K562 (cell line): ENCODE results near the gene MYOC. TPM values are rescaled to one million over a fixed set of nuclear protein-coding genes. Genes with fewer than 3 reads are reported as not detected.
A peak's percentile ranks its signal among the peaks of the same experiment; 100 is the strongest.

Experiments
- ATAC-seq: fragments of 200-7000 bp; cut with Tn5 transposase; 3 replicates; pipeline ENCODE4 v1.9.1; 2020; ENCODE audit warnings: moderate library complexity
- BruUV-seq: library from RNA; stranded (reverse); fragments of 400-500 nt; replicated peaks from 2 replicates; lab custom pipeline; 2021; lab: Mats Ljungman, UMichigan
- CTCF ChIA-PET: fragments of 300-600 bp; formaldehyde crosslinking; extraction: SDS; loops from one replicate; lab custom pipeline; 2021; ENCODE audit warnings: low intra/inter-chr PET ratio; lab: Yijun Ruan, JAX
- POLR2A ChIA-PET: fragments of 300-600, 350-650 bp; sonication (Branson Sonifier 250); formaldehyde crosslinking; extraction: SDS; loops from one replicate; lab custom pipeline; 2021; ENCODE audit warnings: antibody characterized with exemption, inconsistent platforms; lab: Yijun Ruan, JAX
- DNase-seq, 4 experiments: peaks; one replicate each; pipeline versions ENCODE4 v3.0.0 to v3.0.0-alpha.2; 2011 to 2018; ENCODE audit warnings: low spot score in 3 of 4, mixed read lengths in 3 of 4; ENCODE audit errors: extremely low read depth in 1 of 4
- FAIRE-seq: peaks from 2 replicates; lab custom pipeline; 2011; peaks lifted over from hg19 to GRCh38; lab: Jason Lieb, UNC
- H2AFZ ChIP-seq: 2 replicates; pipeline ENCODE4 v1.6.0; 2011; ENCODE audit warnings: low read depth, low read length, control low read depth, inconsistent platforms
- H3K27ac ChIP-seq: fragments of 200-600 bp; 3 replicates; pipeline ENCODE4 v1.8.0; 2011; ENCODE audit warnings: low read depth, mild to moderate bottlenecking, control low read depth, inconsistent platforms, low read length, moderate library complexity, mixed read lengths; ENCODE audit errors: extremely low read depth
- H3K27me3 ChIP-seq, 2 experiments: fragments of 300-600 bp in 1 of 2; 2 replicates in 1 of 2; 3 replicates in 1 of 2; pipeline versions ENCODE4 v1.6.0 to v1.8.0; 2011; ENCODE audit warnings: inconsistent platforms in 2 of 2, low read length in 2 of 2, mild to moderate bottlenecking in 1 of 2, mixed read lengths in 1 of 2, moderate library complexity in 1 of 2; ENCODE audit not compliant: control insufficient read depth in 2 of 2, insufficient read depth in 2 of 2
- H3K36me3 ChIP-seq: fragments of 300-600 bp; 3 replicates; pipeline ENCODE4 v1.8.0; 2011; ENCODE audit warnings: mild to moderate bottlenecking, low read length, inconsistent platforms; ENCODE audit not compliant: control insufficient read depth, insufficient read depth
- H3K4me1 ChIP-seq, 2 experiments: fragments of 200-600 bp in 1 of 2; replicated peaks in 1 of 2; 2 replicates in 1 of 2; 3 replicates in 1 of 2; pipeline versions ENCODE4 v1.5.1 to v1.8.0; 2011; ENCODE audit warnings: inconsistent platforms in 2 of 2, low read length in 2 of 2, mild to moderate bottlenecking in 1 of 2, mixed read lengths in 1 of 2, moderate library complexity in 1 of 2; ENCODE audit not compliant: control insufficient read depth in 2 of 2, insufficient read depth in 2 of 2
- H3K4me2 ChIP-seq: 2 replicates; pipeline ENCODE4 v1.6.1; 2011; ENCODE audit warnings: low read length, control low read depth, inconsistent platforms, mixed read lengths; ENCODE audit not compliant: insufficient read depth
- H3K4me3 ChIP-seq: fragments of 200-600 bp; sonication (generic), shearing (Covaris generic); 2 replicates; pipeline ENCODE4 v1.5.1; 2016; ENCODE audit warnings: control low read depth, inconsistent platforms
- H3K79me2 ChIP-seq: fragments of 200-600 bp; 3 replicates; pipeline ENCODE4 v1.8.0; 2011; ENCODE audit warnings: low read length, inconsistent platforms; ENCODE audit not compliant: control insufficient read depth, insufficient read depth
- H3K9ac ChIP-seq, 2 experiments: 2 replicates each; pipeline versions ENCODE4 v1.6.0 to v1.6.1; 2011; ENCODE audit warnings: low read depth in 2 of 2, low read length in 2 of 2, control low read depth in 1 of 2, inconsistent platforms in 1 of 2, mild to moderate bottlenecking in 1 of 2, mixed read lengths in 1 of 2; ENCODE audit not compliant: insufficient read depth in 1 of 2
- H3K9me1 ChIP-seq: one replicate; pipeline ENCODE4 v1.6.0; 2011; ENCODE audit warnings: inconsistent platforms, mild to moderate bottlenecking, low read length, moderate library complexity; ENCODE audit not compliant: control insufficient read depth, insufficient read depth
- H3K9me3 ChIP-seq: replicated peaks from 2 replicates; pipeline ENCODE4 v1.5.1; 2011; ENCODE audit warnings: low read depth, low read length, inconsistent platforms; ENCODE audit not compliant: control insufficient read depth, insufficient read depth
- H4K20me1 ChIP-seq: replicated peaks from 2 replicates; pipeline ENCODE4 v1.6.1; 2011; ENCODE audit warnings: low read length, inconsistent platforms, mixed read lengths; ENCODE audit not compliant: control insufficient read depth, insufficient read depth
- ARID2 ChIP-seq: fragments of 450-650 bp; IDR thresholded peaks from 2 replicates; pipeline ENCODE4 v1.6.1; 2017; ENCODE audit warnings: antibody characterized with exemption, mild to moderate bottlenecking
- E2F3 ChIP-seq: fragments of 250-450 bp; sonication (Bioruptor Pico); IDR thresholded peaks from 2 replicates; pipeline ENCODE4 v1.4.0; 2020; ENCODE audit warnings: mild to moderate bottlenecking
- FOXK1 ChIP-seq: sonication (generic); formaldehyde crosslinking; IDR thresholded peaks from 2 replicates; pipeline ENCODE4 v1.8.0; 2022; ENCODE audit warnings: missing genetic modification reagents, mild to moderate bottlenecking, borderline replicate concordance
- KAT8 ChIP-seq: fragments of 450-650 bp; IDR thresholded peaks from 2 replicates; pipeline ENCODE4 v1.6.1; 2016; ENCODE audit warnings: low read depth, mild to moderate bottlenecking
- MCM2 ChIP-seq: fragments of 450-650 bp; IDR thresholded peaks from 2 replicates; pipeline ENCODE4 v1.6.1; 2017; ENCODE audit warnings: low read depth, mild to moderate bottlenecking
- SUPT5H ChIP-seq: fragments of 450-650 bp; IDR thresholded peaks from 2 replicates; pipeline ENCODE4 v1.6.1; 2016
- TEAD2 ChIP-seq: fragments of 450-650 bp; IDR thresholded peaks from 2 replicates; pipeline ENCODE4 v1.6.1; 2016; ENCODE audit warnings: missing genetic modification characterization, control low read depth, missing compliant biosample characterization
- XRCC4 ChIP-seq: IDR thresholded peaks from one replicate; pipeline ENCODE4 v1.6.1; 2011; ENCODE audit not compliant: insufficient read depth, insufficient read length; ENCODE audit errors: extremely low read depth
- ZNF699 ChIP-seq: fragments of 250-450 bp; sonication (Bioruptor Pico); IDR thresholded peaks from 2 replicates; pipeline ENCODE4 v1.8.0; 2021; ENCODE audit warnings: mild to moderate bottlenecking, moderate library complexity; ENCODE audit not compliant: insufficient replicate concordance
- WGBS: fragments of 100-300 bp; shearing (Covaris generic); methylation state at CpG from one replicate; pipeline ENCODE4 v1.1.6; 2016; ENCODE audit warnings: low coverage, mixed read lengths; ENCODE audit not compliant: insufficient coverage; ENCODE audit errors: missing lambda C conversion rate; 5-methylcytosine and 5-hydroxymethylcytosine counted together
- in situ Hi-C: fragments of 300-500 bp; cut with MboI; formaldehyde crosslinking; loops from 4 replicates; pipeline ENCODE4 v1.15.0; 2018; ENCODE audit warnings: inconsistent platforms, mixed read lengths
- intact Hi-C: fragments of 100-400 bp; cut with micrococcal nuclease; formaldehyde crosslinking; loops from 2 replicates; pipeline ENCODE4 v1.14.2; 2022
- polyA plus RNA-seq, 8 experiments: library from polyadenylated mRNA; depleted of rRNA in 4 of 8; stranded (reverse) in 5 of 8; unstranded in 3 of 8; fragments of >200 nt; fragmentation: Nextera tagmentation in 2 of 8; fragmentation: Illumina TruSeq in 1 of 8; extraction: Ambion mirVana in 2 of 8; extraction: Trizol in 1 of 8; gene quantifications; 2 replicates each; pipeline versions ENCODE4 v1.2.1 to v1.2.3, GENCODE V29; 2011 to 2014; ENCODE audit warnings: inconsistent platforms in 1 of 8, missing spikeins in 1 of 8
- total RNA-seq, 7 experiments: library from RNA; depleted of rRNA in 6 of 7; stranded (reverse); fragments of >200 nt in 6 of 7; fragmentation: Illumina TruSeq in 2 of 7; extraction: Trizol in 2 of 7; gene quantifications; 2 replicates each; pipeline versions ENCODE4 v1.2.1 to v1.2.3, GENCODE V29; 2011 to 2021; ENCODE audit warnings: low replicate concordance in 1 of 7

The MYOC gene
- total and polyA plus RNA-seq, 9 of the 15 experiments (the other 6 are each of a cell fraction or from before 2014, with no cell fraction given) = not detected

- FAIRE-seq = no peak
- H3K4me3 ChIP-seq = no peak overlapping the region
- H2AFZ ChIP-seq = no peak overlapping the region
- 5% methylated on average over 8 of the region's 8 CpGs for WGBS
- H3K4me1 ChIP-seq = peaks cover 0 to 4% of the 10 kb centered on the region in 2 experiments; a peak in 2 of 5 replicates
- TF ChIP-seq TEAD2 (tag) = no peak
- TF ChIP-seq FOXK1 (CRISPR knock-in tag) = no peak
- no peak for TF ChIP-seq XRCC4
- no peak for TF ChIP-seq MCM2
- TF ChIP-seq E2F3 (CRISPR knock-in tag) = no peak
- TF ChIP-seq ARID2 = no peak
- no peak for TF ChIP-seq KAT8
- no peak for TF ChIP-seq SUPT5H
- TF ChIP-seq ZNF699 (CRISPR knock-in tag) = no peak
- in situ Hi-C loops (loop anchor here (5.0 kb wide), 1 partner anchor 339 kb away; no protein-coding TSS in a partner anchor), intact Hi-C loops (loop anchor here (10.0 kb wide), 1 partner anchor 782 kb away; the partner anchor contains the start of gene C1orf105)
- peak overlapping the region in 1 of 2 experiments; percentile 63; a peak in 2 of 4 replicates for H3K9ac ChIP-seq
- ChIA-PET POLR2A (interaction anchor here (0.7 kb wide), 1 partner anchor 348 kb away, joined by 3 read pairs; no protein-coding TSS in a partner anchor), CTCF (no interaction called here)
- H3K9me3 ChIP-seq = no peaks in the 10 kb centered on the region
- H4K20me1 ChIP-seq = no peaks in the 10 kb centered on the region
- peaks cover 2 to 28% of the 10 kb centered on the region in 2 experiments; a peak in 3 of 5 replicates for H3K27me3 ChIP-seq
- no peaks in the 10 kb centered on the region for H3K79me2 ChIP-seq
- ATAC-seq = no peak
- no peaks in the 10 kb centered on the region for H3K9me1 ChIP-seq
- no peak overlapping the region for H3K4me2 ChIP-seq
- DNase-seq = no peak
- H3K27ac ChIP-seq = no peak overlapping the region
- no TSS peak for BruUV-seq
- H3K36me3 ChIP-seq = no peaks in the 10 kb centered on the region
Measured at GRCh38 chr1:171643156-171643555, 9.3 kb downstream of the MYOC start.
